ENCODE data around the gene ZSCAN22.

Gene ZSCAN22

DNA sequence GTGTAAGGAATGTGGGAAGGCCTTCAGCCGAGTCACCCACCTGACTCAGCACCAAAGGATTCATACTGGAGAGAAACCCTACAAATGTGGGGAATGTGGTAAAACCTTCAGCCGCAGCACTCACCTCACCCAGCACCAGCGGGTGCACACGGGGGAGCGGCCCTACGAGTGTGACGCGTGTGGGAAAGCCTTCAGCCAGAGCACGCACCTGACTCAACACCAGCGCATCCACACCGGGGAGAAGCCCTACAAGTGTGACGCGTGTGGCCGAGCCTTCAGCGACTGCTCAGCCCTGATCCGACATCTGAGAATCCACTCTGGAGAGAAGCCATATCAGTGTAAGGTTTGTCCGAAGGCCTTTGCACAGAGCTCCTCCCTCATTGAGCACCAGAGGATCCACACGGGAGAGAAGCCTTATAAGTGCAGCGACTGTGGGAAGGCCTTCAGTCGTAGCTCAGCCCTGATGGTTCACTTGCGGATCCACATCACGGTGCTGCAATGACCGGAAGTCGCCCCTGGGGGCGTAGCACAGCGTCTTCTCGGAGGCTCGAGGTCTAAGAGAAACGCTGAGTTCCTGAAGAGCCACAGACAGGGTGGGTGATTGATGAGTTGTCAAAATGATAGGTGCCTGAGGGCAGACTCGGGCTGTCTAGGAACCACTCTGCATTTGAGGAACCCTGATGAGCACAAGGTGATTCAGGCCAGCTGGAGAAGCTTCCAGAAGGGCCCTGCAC is 12.2 kb downstream of the ZSCAN22 start:
- TF ChIP-seq USF1 (IDR thresholded peaks at IDR 0.05) (no peak), EGR1 (IDR thresholded peaks at IDR 0.05) (no peak), ZBTB7A (IDR thresholded peaks at IDR 0.05; ENCODE audit: low read depth) (no peak), FOXM1 (IDR thresholded peaks at IDR 0.05; ENCODE audit: borderline replicate concordance, low read depth) (no peak), CEBPB (IDR thresholded peaks at IDR 0.05) (no peak), TAF1 (IDR thresholded peaks at IDR 0.05; ENCODE audit: low read depth) (no peak), MAX (IDR thresholded peaks at IDR 0.05) (no peak), RAD21 (IDR thresholded peaks at IDR 0.05; ENCODE audit: low read depth) (no peak), TCF12 (IDR thresholded peaks at IDR 0.05; ENCODE audit: low read depth) (no peak), EP300 (IDR thresholded peaks at IDR 0.05; ENCODE audit: borderline replicate concordance) (no peak)

DNA sequence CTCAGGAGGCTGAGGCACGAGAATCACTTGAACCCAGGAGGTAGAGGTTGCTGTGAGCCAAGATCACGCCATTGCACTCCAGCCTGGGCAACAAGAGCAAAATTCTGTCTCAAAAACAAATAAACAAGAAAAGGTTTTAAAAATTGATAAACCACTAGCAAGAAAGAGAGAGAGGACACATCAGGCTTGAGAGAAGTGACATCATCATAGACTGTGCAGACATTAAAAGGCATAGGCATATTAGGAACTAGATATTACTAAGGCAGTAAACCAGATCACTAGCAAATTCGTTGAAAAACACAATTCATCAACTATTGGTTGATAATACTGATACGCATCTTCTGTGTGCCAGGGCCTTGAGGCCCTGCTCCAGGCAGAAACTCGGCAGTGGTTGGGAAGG is 18.8 kb downstream of the ZSCAN22 start:
- TF ChIP-seq RAD21 (IDR thresholded peaks at IDR 0.05; ENCODE audit: low read depth) (no peak), ZBTB7A (IDR thresholded peaks at IDR 0.05; ENCODE audit: low read depth) (no peak), CREB1 (IDR thresholded peaks at IDR 0.05; ENCODE audit: low read depth) (no peak)

GRCh38 chr19:58346961-58347929 is 20.5 kb downstream of the ZSCAN22 start:
- TF ChIP-seq, protein P1, sequence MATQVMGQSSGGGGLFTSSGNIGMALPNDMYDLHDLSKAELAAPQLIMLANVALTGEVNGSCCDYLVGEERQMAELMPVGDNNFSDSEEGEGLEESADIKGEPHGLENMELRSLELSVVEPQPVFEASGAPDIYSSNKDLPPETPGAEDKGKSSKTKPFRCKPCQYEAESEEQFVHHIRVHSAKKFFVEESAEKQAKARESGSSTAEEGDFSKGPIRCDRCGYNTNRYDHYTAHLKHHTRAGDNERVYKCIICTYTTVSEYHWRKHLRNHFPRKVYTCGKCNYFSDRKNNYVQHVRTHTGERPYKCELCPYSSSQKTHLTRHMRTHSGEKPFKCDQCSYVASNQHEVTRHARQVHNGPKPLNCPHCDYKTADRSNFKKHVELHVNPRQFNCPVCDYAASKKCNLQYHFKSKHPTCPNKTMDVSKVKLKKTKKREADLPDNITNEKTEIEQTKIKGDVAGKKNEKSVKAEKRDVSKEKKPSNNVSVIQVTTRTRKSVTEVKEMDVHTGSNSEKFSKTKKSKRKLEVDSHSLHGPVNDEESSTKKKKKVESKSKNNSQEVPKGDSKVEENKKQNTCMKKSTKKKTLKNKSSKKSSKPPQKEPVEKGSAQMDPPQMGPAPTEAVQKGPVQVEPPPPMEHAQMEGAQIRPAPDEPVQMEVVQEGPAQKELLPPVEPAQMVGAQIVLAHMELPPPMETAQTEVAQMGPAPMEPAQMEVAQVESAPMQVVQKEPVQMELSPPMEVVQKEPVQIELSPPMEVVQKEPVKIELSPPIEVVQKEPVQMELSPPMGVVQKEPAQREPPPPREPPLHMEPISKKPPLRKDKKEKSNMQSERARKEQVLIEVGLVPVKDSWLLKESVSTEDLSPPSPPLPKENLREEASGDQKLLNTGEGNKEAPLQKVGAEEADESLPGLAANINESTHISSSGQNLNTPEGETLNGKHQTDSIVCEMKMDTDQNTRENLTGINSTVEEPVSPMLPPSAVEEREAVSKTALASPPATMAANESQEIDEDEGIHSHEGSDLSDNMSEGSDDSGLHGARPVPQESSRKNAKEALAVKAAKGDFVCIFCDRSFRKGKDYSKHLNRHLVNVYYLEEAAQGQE (IDR thresholded peaks at IDR 0.05; ENCODE audit: low read depth) = 0 out of 2 replicates have a peak, but pooled peaks have one; percentile 15
- TF ChIP-seq TEAD4 (IDR thresholded peaks at IDR 0.05) = no peak
- 0 out of 2 replicates have a peak, but pooled peaks have one; percentile 55 for TF ChIP-seq CREB1 (IDR thresholded peaks at IDR 0.05; ENCODE audit: low read depth)
- TF ChIP-seq ZBTB7A (IDR thresholded peaks at IDR 0.05; ENCODE audit: low read depth) = peak; percentile 89
- 0 out of 2 replicates have a peak, but pooled peaks have one; percentile 43 for TF ChIP-seq YY1 (IDR thresholded peaks at IDR 0.05; ENCODE audit: low read depth)
- no peak for TF ChIP-seq RAD21 (IDR thresholded peaks at IDR 0.05; ENCODE audit: low read depth)
- no peak for TF ChIP-seq EP300 (IDR thresholded peaks at IDR 0.05; ENCODE audit: borderline replicate concordance)
- TF ChIP-seq EGR1 (IDR thresholded peaks at IDR 0.05) = no peak
- TF ChIP-seq FOXM1 (IDR thresholded peaks at IDR 0.05; ENCODE audit: borderline replicate concordance, low read depth) = no peak
- no peak for TF ChIP-seq CEBPB (IDR thresholded peaks at IDR 0.05)
- TF ChIP-seq USF1 (IDR thresholded peaks at IDR 0.05) = peak; percentile 12; the same call in 1 of the 2 replicates
- peak; percentile 31 for TF ChIP-seq TAF1 (IDR thresholded peaks at IDR 0.05; ENCODE audit: low read depth)
- TF ChIP-seq MAX (IDR thresholded peaks at IDR 0.05) = peak; percentile 82
- no peak; the same call in 1 of the 2 replicates for TF ChIP-seq TCF12 (IDR thresholded peaks at IDR 0.05; ENCODE audit: low read depth)
- 0 out of 2 replicates have a peak, but pooled peaks have one; percentile 14 for TF ChIP-seq NFIC (IDR thresholded peaks at IDR 0.05)

DNA sequence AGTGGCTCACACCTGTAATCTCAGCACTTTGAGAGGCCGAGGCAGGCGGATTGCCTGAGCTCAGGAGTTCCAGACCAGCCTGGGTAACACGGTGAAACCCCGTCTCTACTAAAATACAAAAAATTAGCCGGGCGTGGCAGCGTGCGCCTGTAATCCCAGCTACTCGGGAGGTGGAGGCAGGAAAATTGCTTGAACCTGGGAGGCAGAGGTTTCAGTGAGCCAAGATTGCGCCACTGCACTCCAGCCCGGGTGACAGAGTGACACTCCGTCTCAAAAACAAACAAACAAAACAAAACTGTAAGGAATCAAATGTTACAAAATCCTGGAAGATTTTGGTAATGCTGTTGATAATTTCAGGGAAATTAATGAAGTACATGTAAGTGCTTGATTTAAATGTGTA is 21.3 kb downstream of the ZSCAN22 start:
- 0 out of 2 replicates have a peak, but pooled peaks have one; percentile 45 for TF ChIP-seq CEBPB (IDR thresholded peaks at IDR 0.05)

DNA sequence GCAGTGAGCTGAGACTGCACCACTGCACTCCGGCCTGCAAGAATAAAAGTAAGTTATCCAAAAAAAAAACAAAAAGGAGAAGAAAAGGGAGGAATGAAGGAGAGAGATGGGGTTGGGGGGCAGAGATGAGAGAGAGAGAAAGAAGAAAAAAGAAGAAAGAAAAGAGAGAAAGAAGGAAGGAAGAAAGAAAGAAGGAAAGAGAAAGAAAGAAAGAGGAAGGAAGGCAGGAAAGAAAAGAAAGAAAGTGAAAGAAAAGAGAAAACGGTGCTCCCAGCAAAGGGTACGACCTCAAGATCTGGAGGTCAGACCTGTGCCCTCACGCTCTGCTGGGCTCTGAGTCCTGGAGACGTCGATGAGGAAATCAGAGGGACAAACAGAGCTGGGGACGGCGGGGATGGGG is 22.8 kb downstream of the ZSCAN22 start:
- TF ChIP-seq, protein P1 (IDR thresholded peaks at IDR 0.05; ENCODE audit: low read depth) = no peak
- no peak for TF ChIP-seq TCF12 (IDR thresholded peaks at IDR 0.05; ENCODE audit: low read depth)
- no peak for TF ChIP-seq FOXM1 (IDR thresholded peaks at IDR 0.05; ENCODE audit: borderline replicate concordance, low read depth)
- TF ChIP-seq USF1 (IDR thresholded peaks at IDR 0.05) = no peak
- TF ChIP-seq EP300 (IDR thresholded peaks at IDR 0.05; ENCODE audit: borderline replicate concordance) = no peak
- TF ChIP-seq ZBTB7A (IDR thresholded peaks at IDR 0.05; ENCODE audit: low read depth) = no peak
- no peak for TF ChIP-seq YY1 (IDR thresholded peaks at IDR 0.05; ENCODE audit: low read depth)
- TF ChIP-seq RAD21 (IDR thresholded peaks at IDR 0.05; ENCODE audit: low read depth) = no peak
- TF ChIP-seq TEAD4 (IDR thresholded peaks at IDR 0.05) = no peak
